ENCODE results near the gene NTM.

- TF ChIP-seq, protein P1, sequence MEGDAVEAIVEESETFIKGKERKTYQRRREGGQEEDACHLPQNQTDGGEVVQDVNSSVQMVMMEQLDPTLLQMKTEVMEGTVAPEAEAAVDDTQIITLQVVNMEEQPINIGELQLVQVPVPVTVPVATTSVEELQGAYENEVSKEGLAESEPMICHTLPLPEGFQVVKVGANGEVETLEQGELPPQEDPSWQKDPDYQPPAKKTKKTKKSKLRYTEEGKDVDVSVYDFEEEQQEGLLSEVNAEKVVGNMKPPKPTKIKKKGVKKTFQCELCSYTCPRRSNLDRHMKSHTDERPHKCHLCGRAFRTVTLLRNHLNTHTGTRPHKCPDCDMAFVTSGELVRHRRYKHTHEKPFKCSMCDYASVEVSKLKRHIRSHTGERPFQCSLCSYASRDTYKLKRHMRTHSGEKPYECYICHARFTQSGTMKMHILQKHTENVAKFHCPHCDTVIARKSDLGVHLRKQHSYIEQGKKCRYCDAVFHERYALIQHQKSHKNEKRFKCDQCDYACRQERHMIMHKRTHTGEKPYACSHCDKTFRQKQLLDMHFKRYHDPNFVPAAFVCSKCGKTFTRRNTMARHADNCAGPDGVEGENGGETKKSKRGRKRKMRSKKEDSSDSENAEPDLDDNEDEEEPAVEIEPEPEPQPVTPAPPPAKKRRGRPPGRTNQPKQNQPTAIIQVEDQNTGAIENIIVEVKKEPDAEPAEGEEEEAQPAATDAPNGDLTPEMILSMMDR (IDR thresholded peaks at IDR 0.05; ENCODE audit: poor library complexity, severe bottlenecking) = no peak
- TF ChIP-seq EZH2 (IDR thresholded peaks at IDR 0.05; ENCODE audit: borderline replicate concordance, insufficient read depth, low read length, poor library complexity, severe bottlenecking) = no peak
- no peak for TF ChIP-seq POLR2AphosphoS5 (IDR thresholded peaks at IDR 0.05)
- TF ChIP-seq RAD21 (conservative IDR thresholded peaks at IDR 0.05) = no peak
- TF ChIP-seq, protein P2, sequence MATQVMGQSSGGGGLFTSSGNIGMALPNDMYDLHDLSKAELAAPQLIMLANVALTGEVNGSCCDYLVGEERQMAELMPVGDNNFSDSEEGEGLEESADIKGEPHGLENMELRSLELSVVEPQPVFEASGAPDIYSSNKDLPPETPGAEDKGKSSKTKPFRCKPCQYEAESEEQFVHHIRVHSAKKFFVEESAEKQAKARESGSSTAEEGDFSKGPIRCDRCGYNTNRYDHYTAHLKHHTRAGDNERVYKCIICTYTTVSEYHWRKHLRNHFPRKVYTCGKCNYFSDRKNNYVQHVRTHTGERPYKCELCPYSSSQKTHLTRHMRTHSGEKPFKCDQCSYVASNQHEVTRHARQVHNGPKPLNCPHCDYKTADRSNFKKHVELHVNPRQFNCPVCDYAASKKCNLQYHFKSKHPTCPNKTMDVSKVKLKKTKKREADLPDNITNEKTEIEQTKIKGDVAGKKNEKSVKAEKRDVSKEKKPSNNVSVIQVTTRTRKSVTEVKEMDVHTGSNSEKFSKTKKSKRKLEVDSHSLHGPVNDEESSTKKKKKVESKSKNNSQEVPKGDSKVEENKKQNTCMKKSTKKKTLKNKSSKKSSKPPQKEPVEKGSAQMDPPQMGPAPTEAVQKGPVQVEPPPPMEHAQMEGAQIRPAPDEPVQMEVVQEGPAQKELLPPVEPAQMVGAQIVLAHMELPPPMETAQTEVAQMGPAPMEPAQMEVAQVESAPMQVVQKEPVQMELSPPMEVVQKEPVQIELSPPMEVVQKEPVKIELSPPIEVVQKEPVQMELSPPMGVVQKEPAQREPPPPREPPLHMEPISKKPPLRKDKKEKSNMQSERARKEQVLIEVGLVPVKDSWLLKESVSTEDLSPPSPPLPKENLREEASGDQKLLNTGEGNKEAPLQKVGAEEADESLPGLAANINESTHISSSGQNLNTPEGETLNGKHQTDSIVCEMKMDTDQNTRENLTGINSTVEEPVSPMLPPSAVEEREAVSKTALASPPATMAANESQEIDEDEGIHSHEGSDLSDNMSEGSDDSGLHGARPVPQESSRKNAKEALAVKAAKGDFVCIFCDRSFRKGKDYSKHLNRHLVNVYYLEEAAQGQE (IDR thresholded peaks at IDR 0.05; ENCODE audit: borderline replicate concordance) = no peak
These were observed 403.2 kb downstream of the NTM start for GRCh38 chr11:131773626-131774025.

Data from neural cell (in vitro differentiated cells).